GM18505 (cell line): ENCODE measurements around the gene VKORC1.

Experiments
- ATAC-seq: cut with Tn5 transposase; IDR thresholded peaks from one replicate; pipeline ENCODE4 v1.9.1; 2021; ENCODE audit not compliant: unreplicated experiment
- POLR2A ChIP-seq: IDR thresholded peaks from 4 replicates; pipeline ENCODE4 v1.6.1; 2011; ENCODE audit warnings: borderline replicate concordance; ENCODE audit not compliant: insufficient read depth, insufficient read length; ENCODE audit errors: extremely low read depth

The VKORC1 gene

GRCh38 chr16:31086629-31086906 is 8.0 kb downstream of the VKORC1 start:
- no peak for ATAC-seq
- TF ChIP-seq POLR2A: no peak

- no peak for TF ChIP-seq POLR2A
- no peak for ATAC-seq
Measured at GRCh38 chr16:31085873-31086628, 8.5 kb downstream of the VKORC1 start.

- TF ChIP-seq POLR2A: no peak
- no peak for ATAC-seq
Measured at GRCh38 chr16:31085411-31085810, 9.2 kb downstream of the VKORC1 start.

- ATAC-seq: no peak
- no peak for TF ChIP-seq POLR2A
Measured at GRCh38 chr16:31084584-31085302, 9.9 kb downstream of the VKORC1 start.

GRCh38 chr16:31083981-31084380 is 10.6 kb downstream of the VKORC1 start:
- ATAC-seq: no peak
- TF ChIP-seq POLR2A: no peak

GRCh38 chr16:31083556-31083955 is 11.0 kb downstream of the VKORC1 start:
- no peak for ATAC-seq
- no peak for TF ChIP-seq POLR2A

- no peak for ATAC-seq
- TF ChIP-seq POLR2A: no peak
Measured at GRCh38 chr16:31083081-31083480, 11.5 kb downstream of the VKORC1 start.

GRCh38 chr16:31082368-31083045 is 12.1 kb downstream of the VKORC1 start:
- ATAC-seq: no peak
- no peak for TF ChIP-seq POLR2A

- ATAC-seq: no peak
- no peak for TF ChIP-seq POLR2A
Measured at GRCh38 chr16:31081428-31082351, 12.9 kb downstream of the VKORC1 start.

- no peak for TF ChIP-seq POLR2A
- ATAC-seq: no peak
Measured at GRCh38 chr16:31080756-31081419, 13.7 kb downstream of the VKORC1 start.

- ATAC-seq: no peak
- TF ChIP-seq POLR2A: no peak
Measured at GRCh38 chr16:31080035-31080629, 14.5 kb downstream of the VKORC1 start.

GRCh38 chr16:31079342-31079944 is 15.2 kb downstream of the VKORC1 start:
- ATAC-seq: no peak
- no peak for TF ChIP-seq POLR2A
